Activated T-cell treated with anti-CD3 and anti-CD28 coated beads, Interleukin-2, amount 50 U/mL, for 72 hours (primary cell): ENCODE data around the gene SCLY. TPM values are rescaled to one million over a fixed set of nuclear protein-coding genes. Genes with fewer than 3 reads are reported as not detected.
"Not testable (repeated sequence)": the region's sequence is repeated elsewhere in the genome, so short reads cannot be mapped to it uniquely, and the experiment has no call there.

Source experiments
- ATAC-seq, 2 donors: fragments of 150-1000 bp; cut with Tn5 transposase; replicated peaks in 1 of 2; 2 replicates each; pipeline ENCODE4 v1.10.0; 2021; ENCODE audit warnings: moderate library complexity in 2 of 2, mild to moderate bottlenecking in 1 of 2
- DNase-seq, 2 donors: peaks; one replicate each; pipeline ENCODE4 v3.0.0; 2021 to 2022; ENCODE audit warnings: mixed read lengths in 1 of 2
- H3K27ac Mint-ChIP-seq: one replicate; pipeline ENCODE4 v1.8.0; 2022; ENCODE audit warnings: mild to moderate bottlenecking, moderate library complexity, mixed read lengths
- H3K27me3 Mint-ChIP-seq: one replicate; pipeline ENCODE4 v1.8.0; 2022; ENCODE audit warnings: low read depth, mixed read lengths
- H3K36me3 Mint-ChIP-seq, 2 donors: one replicate each; pipeline ENCODE4 v1.8.0; 2022; ENCODE audit warnings: mixed read lengths in 2 of 2, mild to moderate bottlenecking in 1 of 2; ENCODE audit not compliant: insufficient read depth in 2 of 2
- H3K4me1 Mint-ChIP-seq: one replicate; pipeline ENCODE4 v1.8.0; 2022; ENCODE audit warnings: low read depth, mixed read lengths
- H3K4me3 Mint-ChIP-seq, 2 donors: one replicate each; pipeline ENCODE4 v1.8.0; 2022; ENCODE audit warnings: mild to moderate bottlenecking in 2 of 2, mixed read lengths in 2 of 2, moderate library complexity in 2 of 2
- H3K9me3 Mint-ChIP-seq, 2 donors: one replicate each; pipeline ENCODE4 v1.8.0; 2022; ENCODE audit warnings: mixed read lengths in 2 of 2
- total RNA-seq, 2 donors: library from RNA; stranded (reverse); gene quantifications; one replicate each; pipeline ENCODE4 v1.2.3, GENCODE V29; 2022

SCLY gene
- total RNA-seq, 2 donors from 2014 or later = 36.3 to 38.2 TPM

GRCh38 chr2:238105506-238106338, 44.9 kb downstream of the SCLY start:
- Mint-ChIP-seq H3K4me1 (no peaks in the 10 kb centered on the region), H3K9me3 (no peaks in the 10 kb centered on the region), H3K36me3 (no peaks in the 10 kb centered on the region), H3K27me3 (no peaks in the 10 kb centered on the region), H3K27ac (no peak overlapping the region), H3K4me3 (no peak overlapping the region)
- no peak for ATAC-seq
- DNase-seq = no peak

DNA sequence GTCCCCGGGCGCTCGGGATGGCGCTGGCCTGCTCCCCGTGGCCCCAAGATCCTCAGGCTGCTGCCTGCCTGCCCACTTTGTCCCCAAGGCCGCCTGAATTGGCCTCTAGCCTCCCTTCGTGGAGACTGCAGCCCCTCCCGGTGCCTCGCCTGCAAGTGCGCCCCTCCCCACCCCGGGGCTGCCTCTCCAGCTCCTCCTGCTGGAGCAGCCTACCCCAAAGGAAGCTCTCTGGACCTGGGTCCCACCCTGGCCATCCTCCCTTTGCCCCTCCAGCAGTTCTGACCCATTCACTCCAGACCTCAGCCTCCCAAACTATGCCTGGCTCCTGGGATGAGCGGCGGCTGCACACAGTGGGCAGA, 45.5 kb downstream of the SCLY start:
- Mint-ChIP-seq H3K36me3 (no peaks in the 10 kb centered on the region), H3K27ac (no peak overlapping the region), H3K9me3 (no peaks in the 10 kb centered on the region), H3K4me1 (no peaks in the 10 kb centered on the region), H3K4me3 (no peak overlapping the region), H3K27me3 (no peaks in the 10 kb centered on the region)
- DNase-seq = no peak
- no peak for ATAC-seq

DNA sequence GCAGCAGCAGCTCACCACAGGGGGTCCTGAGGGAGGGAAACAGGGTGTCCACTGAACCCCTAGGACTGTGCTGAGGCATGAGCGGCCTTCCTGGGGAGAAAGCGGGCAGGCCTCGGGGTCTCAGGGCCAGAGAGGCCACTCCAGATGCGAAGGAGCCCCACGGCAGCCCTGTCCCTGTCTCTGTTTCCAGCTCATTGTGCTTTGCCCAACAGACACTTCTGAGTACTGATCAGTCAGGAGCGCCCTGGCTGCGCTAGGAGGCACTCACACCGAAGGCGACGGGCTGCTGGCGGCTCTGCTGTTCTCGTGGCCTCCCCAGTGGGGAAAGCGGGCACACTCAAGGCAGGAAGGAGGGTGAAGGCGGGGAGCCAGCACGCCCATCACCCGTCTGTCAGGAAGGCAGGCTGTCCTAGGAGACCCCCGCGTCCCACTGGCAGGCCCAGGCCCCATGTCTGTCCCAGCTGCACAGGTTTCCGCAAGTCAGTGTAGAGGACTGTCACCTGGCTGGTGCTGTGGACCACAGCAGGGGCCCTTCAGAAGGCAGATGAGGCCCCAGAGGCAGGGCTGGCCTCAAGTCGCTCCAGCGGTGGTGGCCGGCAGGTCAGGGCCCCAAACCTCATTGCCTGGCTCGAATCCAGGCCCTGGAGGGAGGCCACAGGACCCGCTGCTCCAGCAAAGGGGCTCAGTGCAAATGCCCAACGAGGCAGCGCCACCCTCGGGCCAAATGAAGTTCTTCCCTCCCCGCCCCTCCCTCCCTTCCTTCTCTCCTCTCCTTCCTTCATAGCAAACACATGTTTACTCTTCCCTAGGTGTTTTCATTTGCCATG, 46.1 kb downstream of the SCLY start:
- no peak for ATAC-seq
- Mint-ChIP-seq H3K27ac (no peak overlapping the region), H3K4me3 (no peak overlapping the region), H3K4me1 (no peaks in the 10 kb centered on the region), H3K9me3 (no peaks in the 10 kb centered on the region), H3K27me3 (no peaks in the 10 kb centered on the region), H3K36me3 (no peaks in the 10 kb centered on the region)
- no peak for DNase-seq

DNA sequence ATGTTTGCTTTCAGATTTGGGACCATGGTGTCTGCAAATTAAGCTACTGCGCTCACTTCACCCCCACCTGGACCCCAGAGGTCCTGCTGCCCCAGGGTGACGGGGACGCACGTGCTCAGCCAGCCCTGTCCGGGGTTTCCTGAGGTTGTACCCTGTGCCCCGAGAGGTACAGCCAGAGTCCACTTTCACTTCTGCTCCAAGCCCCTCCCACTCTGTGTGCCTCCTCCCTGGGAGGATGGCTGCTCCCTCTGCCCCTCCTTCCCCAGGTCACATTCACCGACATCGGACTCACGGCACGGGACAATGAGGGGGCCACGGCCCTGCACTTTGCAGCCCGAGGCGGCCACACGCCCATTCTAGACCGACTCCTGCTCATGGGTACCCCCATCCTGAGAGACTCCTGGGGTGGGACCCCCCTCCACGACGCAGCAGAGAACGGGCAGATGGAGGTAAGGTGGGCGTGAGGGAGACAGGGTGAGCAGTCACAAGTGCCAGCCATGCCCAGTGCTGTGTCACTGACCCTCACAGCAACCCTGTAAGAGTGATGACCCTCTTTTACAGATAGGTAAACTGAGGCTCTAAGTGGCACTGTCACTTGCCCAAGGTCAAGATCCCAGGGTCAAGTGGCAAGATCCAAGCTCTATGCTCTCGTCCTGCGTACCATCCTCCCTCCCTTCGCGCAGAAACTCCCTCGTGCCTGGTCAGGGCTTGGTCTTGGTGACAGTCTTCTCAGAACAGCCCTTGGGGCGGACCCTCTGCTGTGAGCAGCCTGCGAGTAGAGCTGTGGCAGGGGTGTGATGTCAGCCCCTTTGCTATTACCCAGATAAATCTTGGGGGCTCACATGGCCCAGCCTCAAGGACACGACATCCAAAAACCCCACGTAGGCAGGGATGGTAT, 47.0 kb downstream of the SCLY start:
- no peaks in the 10 kb centered on the region for H3K27me3 Mint-ChIP-seq

DNA sequence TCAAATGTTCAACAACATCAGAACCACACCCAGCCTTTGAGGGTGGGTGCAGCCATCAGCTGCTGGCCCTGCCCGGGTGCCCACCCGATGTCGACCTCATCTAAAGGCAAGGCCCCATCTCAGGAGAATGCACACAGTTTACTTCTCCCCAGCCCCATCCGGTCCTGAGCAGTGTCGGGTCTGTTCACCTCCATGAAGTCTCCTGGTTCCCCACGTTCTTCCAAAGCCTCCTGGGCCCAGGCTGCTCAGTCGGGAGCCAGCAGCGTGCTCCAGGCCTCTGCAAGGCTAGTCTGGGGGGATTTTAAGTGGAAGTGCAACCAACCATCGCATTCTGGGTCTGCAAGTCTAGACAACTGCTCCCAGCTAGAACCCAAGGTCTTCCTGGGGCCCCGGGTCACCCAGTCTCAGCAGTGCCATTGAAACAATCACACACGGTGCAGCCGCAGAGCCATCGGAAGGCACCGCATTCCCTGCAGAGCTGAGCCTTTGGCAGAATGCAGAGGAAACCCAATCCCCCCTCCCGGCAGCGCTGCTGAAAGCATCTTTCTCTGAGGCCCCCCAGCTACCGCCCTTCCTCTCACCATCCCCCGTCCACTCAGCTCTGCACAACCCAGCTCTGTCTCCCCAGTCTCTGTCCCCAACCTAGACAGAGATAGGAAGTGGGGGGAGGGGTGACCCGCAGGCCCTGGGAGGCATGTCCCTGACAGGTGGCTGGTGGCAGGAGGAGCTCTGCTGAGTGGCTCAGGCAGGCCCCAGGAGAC, 47.8 kb downstream of the SCLY start:
- H3K4me1 Mint-ChIP-seq = no peaks in the 10 kb centered on the region
- ATAC-seq (peak in 1 of 2 donors; percentile 33), DNase-seq (no peak)
- no peak overlapping the region for H3K27ac Mint-ChIP-seq
- H3K36me3 Mint-ChIP-seq = peaks cover 0 to 5% of the 10 kb centered on the region in 2 donors
- H3K27me3 Mint-ChIP-seq = no peaks in the 10 kb centered on the region
- H3K4me3 Mint-ChIP-seq = no peak overlapping the region
- H3K9me3 Mint-ChIP-seq = peaks cover 4% of the 10 kb centered on the region in 2 donors

More for the DNA sequence above, 47.0 kb downstream of the SCLY start:
- no peaks in the 10 kb centered on the region for H3K4me1 Mint-ChIP-seq
- H3K27ac Mint-ChIP-seq = no peak overlapping the region
- peaks cover 0 to 3% of the 10 kb centered on the region in 2 donors for H3K36me3 Mint-ChIP-seq
- DNase-seq = no peak
- H3K4me3 Mint-ChIP-seq = no peak overlapping the region
- no peak for ATAC-seq
- peaks cover under 1 to 2% of the 10 kb centered on the region in 2 donors for H3K9me3 Mint-ChIP-seq

DNA sequence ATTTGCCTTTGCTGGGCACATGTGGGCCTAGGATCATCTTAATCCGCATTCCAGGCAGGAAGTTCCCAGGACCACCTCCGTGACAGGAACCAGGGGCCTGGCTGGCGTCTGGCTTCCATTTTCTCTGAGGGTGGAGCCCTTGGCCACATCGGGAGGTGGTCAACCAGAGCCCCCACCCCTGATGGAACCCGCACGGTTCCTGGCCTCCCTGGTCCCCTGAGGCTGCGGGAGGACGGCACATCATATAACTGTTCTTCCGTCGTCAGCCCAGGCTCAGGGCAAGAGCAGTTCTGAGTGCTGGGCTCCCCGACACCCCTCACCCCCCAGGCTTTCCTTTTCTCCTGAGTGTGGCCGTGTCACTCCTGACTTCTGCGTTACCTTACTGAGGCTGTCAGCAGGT, 52.8 kb downstream of the SCLY start:
- H3K27ac Mint-ChIP-seq = no peak overlapping the region
- peaks cover 4% of the 10 kb centered on the region in 2 donors for H3K9me3 Mint-ChIP-seq
- DNase-seq = no peak
- no peaks in the 10 kb centered on the region for H3K4me1 Mint-ChIP-seq
- ATAC-seq = no peak
- no peak overlapping the region for H3K4me3 Mint-ChIP-seq
- H3K27me3 Mint-ChIP-seq = peaks cover 13% of the 10 kb centered on the region
- peaks cover 0 to 8% of the 10 kb centered on the region in 2 donors for H3K36me3 Mint-ChIP-seq

- ATAC-seq = no peak
- Mint-ChIP-seq H3K4me3 (no peak overlapping the region), H3K4me1 (no peaks in the 10 kb centered on the region), H3K27me3 (peaks cover 18% of the 10 kb centered on the region), H3K27ac (no peak overlapping the region), H3K36me3 (peaks cover 0 to 8% of the 10 kb centered on the region in 2 donors), H3K9me3 (peaks cover 4% of the 10 kb centered on the region in 2 donors)
- no peak for DNase-seq
Measured at GRCh38 chr2:238114331-238114841, 53.6 kb downstream of the SCLY start.

GRCh38 chr2:238114851-238115660, 54.3 kb downstream of the SCLY start:
- H3K9me3 Mint-ChIP-seq = peaks cover 4% of the 10 kb centered on the region in 2 donors
- peaks cover 18% of the 10 kb centered on the region for H3K27me3 Mint-ChIP-seq
- DNase-seq (no peak), ATAC-seq (no peak)
- no peaks in the 10 kb centered on the region for H3K4me1 Mint-ChIP-seq
- H3K27ac Mint-ChIP-seq = no peak overlapping the region
- H3K4me3 Mint-ChIP-seq = no peak overlapping the region
- H3K36me3 Mint-ChIP-seq = peaks cover 0 to 8% of the 10 kb centered on the region in 2 donors

DNA sequence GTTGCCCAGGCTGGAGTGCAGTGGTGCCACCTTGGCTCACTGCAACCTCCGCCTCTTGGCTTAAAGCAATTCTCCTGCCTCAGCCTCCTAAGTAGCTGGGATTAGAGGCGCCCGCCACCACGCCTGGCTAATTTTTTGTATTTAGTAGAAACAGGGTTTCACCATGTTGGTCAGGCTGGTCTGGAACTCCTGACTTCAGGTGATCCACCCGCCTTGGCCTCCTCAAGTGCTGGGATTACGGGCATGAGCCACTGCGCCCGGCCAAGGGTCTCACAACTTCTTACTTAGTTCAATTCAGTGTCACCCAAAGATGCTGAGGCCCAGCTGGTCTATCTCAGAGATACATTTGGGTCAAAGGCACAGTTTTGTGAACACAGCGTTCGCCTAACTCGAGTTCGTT, 54.9 kb downstream of the SCLY start:
- H3K27ac Mint-ChIP-seq, H3K4me1 Mint-ChIP-seq, H3K36me3 Mint-ChIP-seq: not testable (repeated sequence)

DNA sequence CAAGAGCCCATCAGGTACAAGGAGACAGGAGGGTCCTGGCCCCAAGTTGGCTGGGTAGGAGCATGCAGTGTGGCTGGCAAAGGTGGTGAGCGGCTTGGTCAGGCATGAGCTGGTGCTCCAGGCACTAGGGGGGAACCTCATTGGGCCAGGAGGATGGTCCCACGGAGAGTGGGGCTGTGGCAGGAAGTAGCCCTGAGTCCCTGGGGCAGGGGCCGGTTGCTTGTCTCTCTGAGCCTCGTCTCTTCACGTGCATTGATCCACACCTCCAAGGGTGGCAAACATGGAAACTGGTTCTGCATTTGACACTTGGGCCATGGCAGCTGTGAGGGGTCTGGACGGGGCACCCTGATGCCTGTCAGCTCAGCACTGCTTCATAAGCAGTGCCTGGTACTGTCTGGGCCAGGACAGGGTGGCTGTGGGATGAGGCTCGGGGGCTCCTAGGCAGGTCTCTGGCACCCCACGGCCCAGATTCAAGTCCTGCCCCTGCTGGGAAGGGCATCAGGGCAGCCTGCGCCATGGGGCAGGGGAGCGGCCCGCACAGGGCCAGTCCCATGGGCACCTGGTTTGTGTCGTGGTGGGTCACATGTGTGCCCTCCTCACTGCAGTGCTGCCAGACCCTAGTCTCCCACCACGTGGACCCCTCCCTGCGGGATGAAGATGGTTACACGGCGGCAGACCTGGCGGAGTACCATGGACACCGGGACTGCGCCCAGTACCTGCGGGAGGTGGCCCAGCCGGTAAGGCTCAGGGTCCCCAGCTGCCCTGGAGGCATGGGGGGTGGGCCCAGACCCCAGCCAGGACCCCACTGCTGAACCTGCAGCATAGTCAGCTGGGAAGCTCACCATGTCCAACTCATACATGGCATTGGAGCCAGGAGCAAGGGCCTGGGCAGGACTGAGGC, 55.7 kb downstream of the SCLY start:
- no peak overlapping the region for H3K27ac Mint-ChIP-seq
- H3K4me3 Mint-ChIP-seq = no peak overlapping the region

More for the DNA sequence above, 54.9 kb downstream of the SCLY start:
- not testable (repeated sequence) for H3K4me3 Mint-ChIP-seq, ATAC-seq, H3K9me3 Mint-ChIP-seq, DNase-seq
- peaks cover 18% of the 10 kb centered on the region for H3K27me3 Mint-ChIP-seq

More for the DNA sequence above, 55.7 kb downstream of the SCLY start:
- ATAC-seq (no peak), DNase-seq (no peak)
- peaks cover 4% of the 10 kb centered on the region in 2 donors for H3K9me3 Mint-ChIP-seq
- H3K36me3 Mint-ChIP-seq = peaks cover 0 to 8% of the 10 kb centered on the region in 2 donors
- no peaks in the 10 kb centered on the region for H3K4me1 Mint-ChIP-seq
- peaks cover 18% of the 10 kb centered on the region for H3K27me3 Mint-ChIP-seq
